HL-60 (cell line): Measurements from ENCODE around the gene MED7.

Source experiments
- DNase-seq, 2 experiments: peaks; one replicate each; pipeline ENCODE4 v3.0.0-alpha.2; 2010 to 2020; ENCODE audit warnings: low read depth in 1 of 2, low spot score in 1 of 2
- H3K27ac ChIP-seq: fragments of 250-450 bp; sonication (Bioruptor Pico); replicated peaks from 2 replicates; pipeline ENCODE4 v1.5.1; 2020; ENCODE audit warnings: mild to moderate bottlenecking, moderate library complexity
- H3K27me3 ChIP-seq: fragments of 250-450 bp; sonication (Bioruptor Pico); 2 replicates; pipeline ENCODE4 v1.5.1; 2021; ENCODE audit warnings: mild to moderate bottlenecking, moderate library complexity; ENCODE audit not compliant: insufficient read depth, poor library complexity, severe bottlenecking
- H3K4me3 ChIP-seq: replicated peaks from 2 replicates; pipeline ENCODE4 v1.5.1; 2011; ENCODE audit warnings: mild to moderate bottlenecking, control low read depth, low read length; ENCODE audit not compliant: insufficient read depth
- CTCF ChIP-seq: IDR thresholded peaks from one replicate; pipeline ENCODE4 v1.5.1; 2011; ENCODE audit warnings: low read length, control low read depth, inconsistent platforms; ENCODE audit not compliant: insufficient read depth
- GABPA ChIP-seq: IDR thresholded peaks from 2 replicates; pipeline ENCODE4 v1.6.1; 2012; ENCODE audit warnings: low read depth
- POLR2AphosphoS5 ChIP-seq: IDR thresholded peaks from 2 replicates; pipeline ENCODE4 v1.6.1; 2012; ENCODE audit warnings: low read depth
- REST ChIP-seq: IDR thresholded peaks from 2 replicates; pipeline ENCODE4 v1.6.1; 2012; ENCODE audit warnings: low read depth; ENCODE audit not compliant: insufficient replicate concordance
- SPI1 ChIP-seq: IDR thresholded peaks from 2 replicates; pipeline ENCODE4 v1.6.1; 2012; ENCODE audit warnings: low read depth, mild to moderate bottlenecking, borderline replicate concordance

MED7 gene

GRCh38 chr5:157137691-157138090 lies 5.0 kb downstream of the MED7 start:
- no peaks in the 10 kb centered on the region for H3K27me3 ChIP-seq

GRCh38 chr5:157132281-157132612 lies 10.4 kb downstream of the MED7 start:
- no peak overlapping the region for H3K27ac ChIP-seq
- DNase-seq: no peak
- TF ChIP-seq REST (no peak), SPI1 (no peak), POLR2AphosphoS5 (no peak), GABPA (no peak), CTCF (no peak)
- H3K27me3 ChIP-seq: no peaks in the 10 kb centered on the region
- no peak overlapping the region for H3K4me3 ChIP-seq

More at GRCh38 chr5:157137691-157138090, 5.0 kb downstream of the MED7 start:
- no peak for TF ChIP-seq SPI1
- TF ChIP-seq REST: no peak
- no peak for TF ChIP-seq GABPA
- no peak for TF ChIP-seq CTCF
- TF ChIP-seq POLR2AphosphoS5: no peak
- Histone ChIP-seq H3K27ac (no peak overlapping the region), H3K4me3 (no peak overlapping the region)
- DNase-seq: no peak

GRCh38 chr5:157130925-157131324 lies 11.7 kb downstream of the MED7 start:
- TF ChIP-seq SPI1 (peak; percentile 17; the same call in 1 of the 2 replicates), GABPA (no peak)
- Histone ChIP-seq H3K4me3 (no peak overlapping the region), H3K27me3 (no peaks in the 10 kb centered on the region), H3K27ac (no peak overlapping the region)
- no peak for DNase-seq

GRCh38 chr5:157121709-157122108 lies 21.0 kb downstream of the MED7 start:
- no peak for DNase-seq
- no peaks in the 10 kb centered on the region for H3K27me3 ChIP-seq
- no peak overlapping the region for H3K27ac ChIP-seq
- no peak for TF ChIP-seq POLR2AphosphoS5
- TF ChIP-seq GABPA: no peak
- TF ChIP-seq REST: no peak
- no peak for TF ChIP-seq SPI1
- no peak for TF ChIP-seq CTCF
- H3K4me3 ChIP-seq: no peak overlapping the region
